Sigmoid colon (tissue), 4 donors: ENCODE results near the gene PDZRN3.

ENCODE experiments used
- EP300 ChIP-seq, 4 donors: sonication (generic); formaldehyde crosslinking; IDR thresholded peaks; one replicate each; pipeline ENCODE4 v1.6.1; 2017; ENCODE audit warnings: antibody characterized with exemption in 4 of 4
- POLR2A ChIP-seq, 2 donors: fragments of 450-650 bp; IDR thresholded peaks; one replicate each; pipeline ENCODE4 v1.6.1; 2016; ENCODE audit warnings: antibody characterized with exemption in 2 of 2, mild to moderate bottlenecking in 2 of 2, moderate library complexity in 2 of 2
- POLR2AphosphoS5 ChIP-seq, 4 donors: sonication (generic); formaldehyde crosslinking; IDR thresholded peaks; one replicate each; pipeline ENCODE4 v1.6.1; 2017; ENCODE audit warnings: antibody characterized with exemption in 4 of 4
- TF ChIP-seq, protein P1 (sequence below), 4 experiments: fragments of 450-650 bp in 3 of 4; fragments of 200-600 bp in 1 of 4; IDR thresholded peaks; one replicate each; pipeline ENCODE4 v1.5.1; 2016 to 2019; ENCODE audit warnings: antibody characterized with exemption in 4 of 4, mild to moderate bottlenecking in 3 of 4, moderate library complexity in 2 of 4

DNA sequence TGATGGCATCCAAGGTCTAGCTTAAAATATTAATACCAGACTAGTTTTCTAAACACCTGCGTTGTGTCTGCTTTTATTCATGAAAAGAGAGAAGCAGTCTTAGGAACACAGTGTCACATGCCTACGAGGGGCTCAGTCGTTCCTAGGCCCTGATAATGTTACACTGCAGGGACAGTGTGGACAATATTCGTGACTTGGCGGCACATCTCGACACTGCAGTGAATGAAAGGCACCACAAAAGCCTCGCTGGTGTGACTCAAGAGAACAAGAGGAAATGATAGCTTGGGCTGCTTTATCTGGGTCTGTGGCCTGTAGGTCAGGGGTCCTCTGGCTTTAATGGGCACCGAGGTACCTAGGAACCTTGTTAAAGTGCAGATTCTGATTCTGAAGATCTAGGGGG, 226.7 kb downstream of the PDZRN3 start:
- TF ChIP-seq, protein P1, sequence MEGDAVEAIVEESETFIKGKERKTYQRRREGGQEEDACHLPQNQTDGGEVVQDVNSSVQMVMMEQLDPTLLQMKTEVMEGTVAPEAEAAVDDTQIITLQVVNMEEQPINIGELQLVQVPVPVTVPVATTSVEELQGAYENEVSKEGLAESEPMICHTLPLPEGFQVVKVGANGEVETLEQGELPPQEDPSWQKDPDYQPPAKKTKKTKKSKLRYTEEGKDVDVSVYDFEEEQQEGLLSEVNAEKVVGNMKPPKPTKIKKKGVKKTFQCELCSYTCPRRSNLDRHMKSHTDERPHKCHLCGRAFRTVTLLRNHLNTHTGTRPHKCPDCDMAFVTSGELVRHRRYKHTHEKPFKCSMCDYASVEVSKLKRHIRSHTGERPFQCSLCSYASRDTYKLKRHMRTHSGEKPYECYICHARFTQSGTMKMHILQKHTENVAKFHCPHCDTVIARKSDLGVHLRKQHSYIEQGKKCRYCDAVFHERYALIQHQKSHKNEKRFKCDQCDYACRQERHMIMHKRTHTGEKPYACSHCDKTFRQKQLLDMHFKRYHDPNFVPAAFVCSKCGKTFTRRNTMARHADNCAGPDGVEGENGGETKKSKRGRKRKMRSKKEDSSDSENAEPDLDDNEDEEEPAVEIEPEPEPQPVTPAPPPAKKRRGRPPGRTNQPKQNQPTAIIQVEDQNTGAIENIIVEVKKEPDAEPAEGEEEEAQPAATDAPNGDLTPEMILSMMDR (IDR thresholded peaks at IDR 0.05): no peak
- no peak for TF ChIP-seq POLR2A (IDR thresholded peaks at IDR 0.05)
- TF ChIP-seq POLR2AphosphoS5 (IDR thresholded peaks at IDR 0.05): no peak
- no peak for TF ChIP-seq EP300 (IDR thresholded peaks at IDR 0.05)
